ENCODE measurements around the gene GATA1. TPM values are rescaled to one million over a fixed set of nuclear protein-coding genes. Genes with fewer than 3 reads are reported as not detected.

The GATA1 gene
- total RNA-seq, 1 donor, result not detected

- DNase-seq (ENCODE audit: low read depth), result no peak
- no peak overlapping the region for H3K4me3 ChIP-seq (ENCODE audit: low read depth, low read length)
- no peak for TF ChIP-seq CTCF (IDR thresholded peaks at IDR 0.05; ENCODE audit: insufficient read depth, low read depth, low read length)
These were observed 40.7 kb downstream of the GATA1 start for GRCh38 chrX:48826876-48827653.

GRCh38 chrX:48827654-48827968 is 41.2 kb downstream of the GATA1 start:
- H3K4me3 ChIP-seq (ENCODE audit: low read depth, low read length), result no peak overlapping the region
- no peak for DNase-seq (ENCODE audit: low read depth)
- no peak for TF ChIP-seq CTCF (IDR thresholded peaks at IDR 0.05; ENCODE audit: insufficient read depth, low read depth, low read length)

DNA sequence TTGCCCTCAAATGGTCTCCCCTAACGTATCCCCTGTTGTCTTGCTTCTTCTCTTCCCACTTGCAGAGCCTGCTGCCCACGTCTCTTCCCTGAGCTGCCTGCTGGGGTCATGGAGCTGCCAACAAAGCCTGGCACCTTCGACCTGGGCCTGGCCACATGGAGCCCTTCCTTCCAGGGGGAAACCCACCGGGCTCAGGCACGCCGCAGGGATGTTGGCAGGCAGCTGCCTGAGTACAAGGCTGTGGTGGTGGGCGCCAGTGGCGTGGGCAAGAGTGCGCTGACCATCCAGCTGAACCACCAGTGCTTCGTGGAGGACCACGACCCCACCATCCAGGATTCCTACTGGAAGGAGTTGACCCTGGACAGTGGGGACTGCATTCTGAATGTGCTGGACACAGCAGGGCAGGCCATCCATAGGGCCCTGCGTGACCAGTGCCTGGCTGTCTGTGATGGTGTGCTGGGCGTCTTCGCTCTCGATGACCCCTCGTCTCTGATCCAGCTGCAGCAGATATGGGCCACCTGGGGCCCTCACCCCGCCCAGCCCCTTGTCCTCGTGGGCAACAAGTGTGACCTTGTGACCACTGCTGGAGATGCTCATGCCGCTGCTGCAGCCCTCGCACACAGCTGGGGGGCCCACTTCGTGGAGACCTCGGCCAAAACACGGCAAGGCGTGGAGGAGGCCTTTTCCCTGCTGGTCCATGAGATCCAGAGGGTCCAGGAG is 42.8 kb downstream of the GATA1 start:
- no peak for TF ChIP-seq CTCF (IDR thresholded peaks at IDR 0.05; ENCODE audit: insufficient read depth, low read depth, low read length)
- DNase-seq (ENCODE audit: low read depth), result no peak
- no peak overlapping the region for H3K4me3 ChIP-seq (ENCODE audit: low read depth, low read length)

DNA sequence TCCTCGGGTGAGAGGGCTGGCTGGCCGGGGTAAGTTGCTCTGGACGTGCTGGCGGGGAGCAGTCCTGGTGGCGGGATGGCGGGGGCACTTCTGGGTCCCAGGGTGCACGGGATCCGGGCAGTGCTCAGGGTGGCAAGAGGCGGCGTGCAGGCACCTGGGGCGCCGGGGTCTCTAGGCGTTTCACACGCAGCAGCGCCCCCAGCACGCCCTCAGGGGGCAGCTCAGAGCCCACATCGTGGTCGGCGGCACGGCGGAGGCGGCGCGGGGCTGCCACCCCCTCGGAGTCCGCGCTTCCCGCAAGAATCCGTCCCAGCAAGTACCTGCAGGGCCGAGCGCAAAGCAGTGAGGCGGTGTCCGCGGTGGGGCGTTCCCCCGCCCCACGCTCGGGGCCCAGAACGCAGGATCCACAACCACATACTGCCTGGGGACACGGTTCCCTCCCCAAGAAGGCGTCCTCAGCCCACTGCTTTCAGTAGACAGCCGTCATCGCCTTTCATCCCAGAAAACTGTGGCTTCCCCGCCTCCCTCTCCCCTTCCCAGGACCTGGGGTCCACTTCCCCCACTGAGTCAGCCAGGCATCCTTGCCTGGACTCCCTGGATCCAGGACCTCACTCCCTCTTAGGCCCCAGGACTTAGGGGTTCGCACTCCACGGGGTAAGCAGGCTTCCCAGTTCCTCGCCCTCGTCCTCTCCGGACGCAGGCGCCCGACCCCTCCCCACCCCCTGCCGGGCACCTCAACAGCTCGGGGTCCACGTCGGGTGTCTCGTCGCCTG is 44.9 kb downstream of the GATA1 start:
- DNase-seq (ENCODE audit: low read depth), result no peak
- H3K4me3 ChIP-seq (ENCODE audit: low read depth, low read length), result no peak overlapping the region
- TF ChIP-seq CTCF (IDR thresholded peaks at IDR 0.05; ENCODE audit: insufficient read depth, low read depth, low read length), result no peak

DNA sequence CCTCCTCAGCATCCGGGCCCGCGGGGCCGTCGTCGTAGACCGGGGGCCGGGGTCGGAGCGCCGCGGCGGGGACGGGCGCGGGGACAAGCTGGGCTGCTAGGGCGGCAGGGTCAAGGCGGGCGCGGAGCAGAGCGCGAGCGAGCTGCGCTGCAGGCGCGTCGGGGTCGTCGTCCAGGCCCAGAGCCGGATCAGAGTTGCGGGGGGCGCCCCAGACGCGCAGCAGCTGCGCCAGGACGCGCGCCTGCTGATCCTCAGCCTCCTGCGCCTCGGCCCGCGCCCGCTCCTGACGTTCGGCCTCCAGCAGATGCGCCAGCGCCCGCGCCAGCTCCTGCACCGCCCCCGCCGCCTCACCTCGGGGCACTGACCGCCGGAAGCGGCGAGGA is 45.5 kb downstream of the GATA1 start:
- no peak for DNase-seq (ENCODE audit: low read depth)
- no peak for TF ChIP-seq CTCF (IDR thresholded peaks at IDR 0.05; ENCODE audit: insufficient read depth, low read depth, low read length)

GRCh38 chrX:48833542-48834138 is 47.2 kb downstream of the GATA1 start:
- DNase-seq (ENCODE audit: low read depth), result no peak

More for the DNA sequence above, 45.5 kb downstream of the GATA1 start:
- H3K4me3 ChIP-seq (ENCODE audit: low read depth, low read length), result no peak overlapping the region

More at GRCh38 chrX:48833542-48834138, 47.2 kb downstream of the GATA1 start:
- no peak overlapping the region for H3K4me3 ChIP-seq (ENCODE audit: low read depth, low read length)
- TF ChIP-seq CTCF (IDR thresholded peaks at IDR 0.05; ENCODE audit: insufficient read depth, low read depth, low read length), result no peak

Data from fibroblast of villous mesenchyme (primary cell).